H1 (cell line): ENCODE results near the gene FASTKD1. TPM values are rescaled to one million over a fixed set of nuclear protein-coding genes. Genes with fewer than 3 reads are reported as not detected.
A peak's percentile ranks its signal among the peaks of the same experiment; 100 is the strongest.

Experiments
- CTCF ChIA-PET: fragments of 300-600 bp; sonication (Branson Sonifier 250); formaldehyde crosslinking; loops from one replicate; lab custom pipeline; 2021; ENCODE audit not compliant: partially characterized antibody; lab: Charles Lee
- POLR2A ChIA-PET: fragments of 300-600 bp; sonication (Branson Sonifier 250); formaldehyde crosslinking; loops from one replicate; lab custom pipeline; 2021; ENCODE audit warnings: inconsistent platforms; ENCODE audit not compliant: partially characterized antibody; lab: Charles Lee
- DNase-seq, 2 experiments: peaks; one replicate each; pipeline versions ENCODE4 v3.0.0 to v3.0.0-alpha.2; 2010 to 2022; ENCODE audit warnings: low spot score in 2 of 2, low read depth in 1 of 2, mixed read lengths in 1 of 2
- FAIRE-seq: peaks from 2 replicates; lab custom pipeline; 2011; peaks lifted over from hg19 to GRCh38; lab: Jason Lieb, UNC
- H2AFZ ChIP-seq: 2 replicates; pipeline ENCODE4 v1.8.1; 2012; ENCODE audit warnings: low read length, inconsistent platforms
- H2AK5ac ChIP-seq: 2 replicates; pipeline ENCODE4 v1.6.1; 2013; ENCODE audit warnings: low read depth, low read length
- H2BK120ac ChIP-seq: replicated peaks from 2 replicates; pipeline ENCODE3; 2013; ENCODE audit warnings: low read depth, low read length, inconsistent platforms
- H2BK12ac ChIP-seq: 2 replicates; pipeline ENCODE4 v1.6.1; 2013; ENCODE audit warnings: low read depth, low read length
- H2BK15ac ChIP-seq: 2 replicates; pipeline ENCODE4 v1.6.1; 2013; ENCODE audit warnings: low read length
- H2BK20ac ChIP-seq: 2 replicates; pipeline ENCODE4 v1.6.1; 2013; ENCODE audit warnings: low read length
- H2BK5ac ChIP-seq: 2 replicates; pipeline ENCODE4 v1.6.1; 2013; ENCODE audit warnings: low read depth, low read length
- H3K14ac ChIP-seq: 2 replicates; pipeline ENCODE4 v1.6.1; 2013; ENCODE audit warnings: inconsistent platforms; ENCODE audit not compliant: insufficient read length
- H3K18ac ChIP-seq: 2 replicates; pipeline ENCODE4 v1.6.1; 2013; ENCODE audit warnings: low read length; ENCODE audit errors: extremely low read depth
- H3K23ac ChIP-seq: 2 replicates; pipeline ENCODE4 v1.6.1; 2013; ENCODE audit warnings: inconsistent platforms; ENCODE audit not compliant: insufficient read length
- H3K23me2 ChIP-seq: 2 replicates; pipeline ENCODE4 v1.6.1; 2013; ENCODE audit warnings: low read depth, low read length
- H3K27ac ChIP-seq: 2 replicates; pipeline ENCODE4 v1.6.1; 2011; ENCODE audit warnings: low read depth, low read length, inconsistent platforms
- H3K27me3 ChIP-seq, 4 experiments: replicated peaks in 1 of 4; 1 replicate in 1 of 4; 2 replicates in 3 of 4; pipeline versions ENCODE4 v1.6.1 to v1.8.1; 2011 to 2013; ENCODE audit warnings: low read length in 3 of 4, mild to moderate bottlenecking in 3 of 4, inconsistent platforms in 2 of 4, mixed read lengths in 2 of 4, moderate library complexity in 1 of 4; ENCODE audit not compliant: control insufficient read depth in 3 of 4, insufficient read depth in 3 of 4; ENCODE audit errors: extremely low read depth in 1 of 4
- H3K36me3 ChIP-seq, 4 experiments: 2 replicates each; pipeline versions ENCODE4 v1.6.1 to v1.8.1; 2011 to 2013; ENCODE audit warnings: mild to moderate bottlenecking in 4 of 4, low read length in 3 of 4, moderate library complexity in 2 of 4, control low read depth in 1 of 4, inconsistent platforms in 1 of 4; ENCODE audit not compliant: insufficient read depth in 4 of 4, control insufficient read depth in 2 of 4
- H3K4ac ChIP-seq: replicated peaks from 2 replicates; pipeline ENCODE3; 2013; ENCODE audit warnings: low read length, low read depth, mixed read lengths, inconsistent platforms; ENCODE audit not compliant: insufficient read length
- H3K4me1 ChIP-seq, 4 experiments: replicated peaks in 1 of 4; 1 replicate in 1 of 4; 2 replicates in 3 of 4; pipeline versions ENCODE4 v1.6.1 to v1.8.1; 2011 to 2013; ENCODE audit warnings: low read length in 3 of 4, inconsistent platforms in 2 of 4, mixed read lengths in 1 of 4; ENCODE audit not compliant: insufficient read depth in 4 of 4, control insufficient read depth in 3 of 4
- H3K4me2 ChIP-seq, 2 experiments: 2 replicates each; pipeline versions ENCODE4 v1.6.1 to v1.8.1; 2011 to 2013; ENCODE audit warnings: low read depth in 2 of 2, low read length in 2 of 2, control low read depth in 1 of 2, inconsistent platforms in 1 of 2, mild to moderate bottlenecking in 1 of 2; ENCODE audit not compliant: insufficient read depth in 1 of 2
- H3K4me3 ChIP-seq, 4 experiments: fragments of 200-600, 300-600 bp in 1 of 4; sonication (generic), shearing (Covaris generic), sonication (Bioruptor Twin) in 1 of 4; 2 replicates each; pipeline versions ENCODE4 v1.5.1 to v1.8.1; 2011 to 2016; ENCODE audit warnings: low read length in 4 of 4, low read depth in 3 of 4, control low read depth in 2 of 4, inconsistent platforms in 2 of 4, mild to moderate bottlenecking in 2 of 4, mixed read lengths in 1 of 4, moderate library complexity in 1 of 4; ENCODE audit not compliant: insufficient read depth in 2 of 4; ENCODE audit errors: extremely low read depth in 1 of 4
- H3K56ac ChIP-seq: replicated peaks from 2 replicates; pipeline ENCODE3; 2013; ENCODE audit warnings: low read depth, mild to moderate bottlenecking, mixed read lengths, low read length, inconsistent platforms; ENCODE audit not compliant: insufficient read length
- H3K79me1 ChIP-seq: 2 replicates; pipeline ENCODE4 v1.6.1; 2013; ENCODE audit warnings: low read depth, low read length, control low read depth
- H3K79me2 ChIP-seq, 2 experiments: 2 replicates each; pipeline versions ENCODE4 v1.6.1 to v1.8.1; 2012 to 2013; ENCODE audit warnings: low read length in 2 of 2, mild to moderate bottlenecking in 2 of 2, inconsistent platforms in 1 of 2; ENCODE audit not compliant: insufficient read depth in 2 of 2, control insufficient read depth in 1 of 2
- H3K9ac ChIP-seq, 4 experiments: replicated peaks in 1 of 4; 1 replicate in 1 of 4; 2 replicates in 3 of 4; pipeline versions ENCODE4 v1.6.1 to v1.8.1; 2011 to 2013; ENCODE audit warnings: low read depth in 3 of 4, low read length in 3 of 4, control low read depth in 2 of 4, mild to moderate bottlenecking in 2 of 4, moderate library complexity in 2 of 4, inconsistent platforms in 1 of 4; ENCODE audit errors: extremely low read depth in 1 of 4
- H3K9me3 ChIP-seq, 2 experiments: 2 replicates each; pipeline versions ENCODE4 v1.6.1 to v1.8.1; 2012 to 2013; ENCODE audit warnings: mild to moderate bottlenecking in 2 of 2, moderate library complexity in 2 of 2, control low read depth in 1 of 2, inconsistent platforms in 1 of 2, low read depth in 1 of 2, low read length in 1 of 2, mixed read lengths in 1 of 2; ENCODE audit not compliant: insufficient read depth in 2 of 2
- H4K20me1 ChIP-seq, 2 experiments: replicated peaks in 1 of 2; 2 replicates each; pipeline versions ENCODE3 to v1.8.1; 2011 to 2013; ENCODE audit warnings: inconsistent platforms in 2 of 2, low read length in 2 of 2, mild to moderate bottlenecking in 1 of 2; ENCODE audit not compliant: insufficient read depth in 2 of 2, control insufficient read depth in 1 of 2
- H4K5ac ChIP-seq: 2 replicates; pipeline ENCODE4 v1.6.1; 2013; ENCODE audit warnings: low read length, low read depth, mixed read lengths, inconsistent platforms; ENCODE audit not compliant: insufficient read length
- H4K8ac ChIP-seq: 2 replicates; pipeline ENCODE4 v1.8.0; 2013; ENCODE audit warnings: mild to moderate bottlenecking, moderate library complexity, low read length, inconsistent platforms; ENCODE audit not compliant: insufficient read depth; ENCODE audit errors: extremely low read depth
- H4K91ac ChIP-seq: replicated peaks from 2 replicates; pipeline ENCODE3; 2013; ENCODE audit warnings: low read length, mixed read lengths, inconsistent platforms; ENCODE audit not compliant: insufficient read length
- TCF12 ChIP-seq: IDR thresholded peaks from 2 replicates; pipeline ENCODE4 v1.6.1; 2011; ENCODE audit warnings: low read depth, mild to moderate bottlenecking, low read length
- WGBS, 2 experiments: shearing (Covaris generic) in 1 of 2; methylation state at CpG; one replicate each; pipeline versions ENCODE4 v1.1.6 to v1.1.7; 2013 to 2015; ENCODE audit warnings: low lambda C conversion rate in 2 of 2, mixed read lengths in 2 of 2, inconsistent platforms in 1 of 2, low coverage in 1 of 2, missing lambda C conversion rate in 1 of 2; ENCODE audit not compliant: insufficient replicate concordance in 2 of 2, insufficient coverage in 1 of 2, insufficient read length in 1 of 2; ENCODE audit errors: extremely low coverage in 1 of 2, missing lambda C conversion rate in 1 of 2; 5-methylcytosine and 5-hydroxymethylcytosine counted together
- polyA plus RNA-seq, 7 experiments: library from polyadenylated mRNA; depleted of rRNA in 3 of 7; stranded (reverse) in 5 of 7; unstranded in 2 of 7; fragments of >200 nt in 5 of 7; fragments of 200-250 nt in 2 of 7; gene quantifications; 1 replicate in 5 of 7; 2 replicates in 1 of 7; 4 replicates in 1 of 7; pipeline versions ENCODE4 v1.2.1 to v1.2.3, GENCODE V29; 2011 to 2013; ENCODE audit warnings: missing spikeins in 2 of 7, mixed read lengths in 2 of 7
- total RNA-seq: library from RNA; stranded (reverse); fragmentation: NEBNext Ultra II Directional; extraction: Animal tissue kit (Norgen Biotek cat#: 25700); gene quantifications from 2 replicates; pipeline ENCODE4 v1.2.1, GENCODE V29; 2021

The FASTKD1 gene
- total and polyA plus RNA-seq, 2 of the 8 experiments (the other 6 are each of a cell fraction or from before 2014, with no cell fraction given) = 18.7 to 70.8 TPM

- Histone ChIP-seq H3K4me3 (peak overlapping the region; percentile 85 to 90 (median 90); a peak in 6 of 8 replicates), H3K36me3 (peaks cover 0 to 3% (median 0%) of the 10 kb centered on the region in 4 experiments; a peak in 1 of 8 replicates), H3K9ac (no peak overlapping the region; a peak in 1 of 7 replicates), H3K14ac (no peak overlapping the region), H3K79me2 (peaks cover 0 to 39% of the 10 kb centered on the region in 2 experiments; a peak in 3 of 4 replicates)
- DNase-seq = no peak
- POLR2A ChIA-PET = interaction anchor here (1.0 to 2.0 kb wide), 5 partner anchors 11 to 45 kb away, joined by 3 to 23 read pairs (median 4); partner anchors contain the start of gene PPIG
- TF ChIP-seq TCF12 = no peak
- TF ChIP-seq, all 59 proteins: peak for 0
- Histone ChIP-seq H3K23ac (no peak overlapping the region), H4K5ac (no peak overlapping the region), H3K4me2 (peak overlapping the region; percentile 65 to 86; a peak in 3 of 4 replicates), H4K20me1 (peaks cover 0 to 5% of the 10 kb centered on the region in 2 experiments), H3K27me3 (no peaks in the 10 kb centered on the region), H3K4me1 (no peaks in the 10 kb centered on the region), H3K56ac (no peak overlapping the region), H3K27ac (no peak overlapping the region), H2BK120ac (no peak overlapping the region), H2BK5ac (no peak overlapping the region), H3K9me3 (peaks cover 0 to 5% of the 10 kb centered on the region in 2 experiments; a peak in 2 of 4 replicates), H2BK20ac (no peak overlapping the region), H3K79me1 (no peaks in the 10 kb centered on the region), H3K23me2 (0 out of 2 replicates have a peak, but pooled peaks cover 3% of the 10 kb centered on the region), H4K91ac (no peak overlapping the region), H2AK5ac (no peak overlapping the region), H3K18ac (no peak overlapping the region), H2BK15ac (no peak overlapping the region), H3K4ac (no peak overlapping the region), H4K8ac (no peak overlapping the region), H2BK12ac (no peak overlapping the region), H2AFZ (no peak overlapping the region)
- no peak for FAIRE-seq
- CTCF ChIA-PET = no interaction called here
- 50% methylated on average over 6 of the region's 6 CpGs; no CpG with 5 or more reads in 1 of the 2 experiments for WGBS, 2 experiments
Measured at GRCh38 chr2:169573974-169574299, 272 bp upstream of the FASTKD1 start.
